ENCODE results near the gene DLG2. TPM values are rescaled to one million over a fixed set of nuclear protein-coding genes. Genes with fewer than 3 reads are reported as not detected.

The DLG2 gene
- total and polyA plus RNA-seq, 2 of the 8 experiments (the other 6 are each of a cell fraction or from before 2014, with no cell fraction given), result 1.7 to 14.3 TPM

DNA sequence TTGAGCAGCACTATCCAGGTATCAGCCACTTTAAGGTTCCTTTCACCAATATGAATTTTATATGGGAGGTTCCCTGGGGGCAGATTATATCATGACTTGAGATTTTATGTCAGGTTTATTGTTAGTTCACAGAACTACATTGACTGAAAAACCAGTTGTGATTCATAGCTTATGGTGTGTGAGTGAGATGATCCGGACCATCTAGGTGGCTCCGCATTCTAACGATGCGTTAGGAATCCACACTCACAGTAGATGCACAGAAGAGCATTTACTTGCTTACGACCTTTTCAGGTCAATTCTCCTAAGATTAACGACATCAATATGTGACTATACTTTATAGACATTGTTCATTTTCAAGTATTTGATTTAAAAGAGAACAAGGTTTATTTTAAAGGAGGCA, 1356.7 kb downstream of the DLG2 start (continued):
- no peak for TF ChIP-seq CHD7 (IDR thresholded peaks at IDR 0.05; ENCODE audit: insufficient replicate concordance, low read length)
- no peak for TF ChIP-seq CTBP2 (IDR thresholded peaks at IDR 0.05; ENCODE audit: borderline replicate concordance, insufficient read depth, insufficient read length, low read length)
